AML-193 (cell line): ENCODE results near the gene P4HB.

Experiments
- DNase-seq, 2 experiments: peaks; one replicate each; lab custom pipeline; 2025; lab: John Stamatoyannopoulos, UW

P4HB gene

GRCh38 chr17:81898029-81898866, 37.9 kb upstream of the P4HB start:
- no peak for DNase-seq

- DNase-seq, result no peak
These were observed 35.1 kb upstream of the P4HB start for GRCh38 chr17:81895400-81895799.

- DNase-seq, result no peak
These were observed 30.9 kb upstream of the P4HB start for GRCh38 chr17:81891303-81891552.

GRCh38 chr17:81890447-81891302, 30.3 kb upstream of the P4HB start:
- no peak for DNase-seq

GRCh38 chr17:81889602-81890001, 29.3 kb upstream of the P4HB start:
- DNase-seq, result no peak

- no peak for DNase-seq
These were observed 28.8 kb upstream of the P4HB start for GRCh38 chr17:81888988-81889595.

GRCh38 chr17:81888105-81888987, 28.0 kb upstream of the P4HB start:
- DNase-seq, result no peak

- DNase-seq, result no peak
These were observed 25.7 kb upstream of the P4HB start for GRCh38 chr17:81885869-81886548.

GRCh38 chr17:81885454-81885853, 25.1 kb upstream of the P4HB start:
- no peak for DNase-seq

- DNase-seq, result no peak
These were observed 24.6 kb upstream of the P4HB start for GRCh38 chr17:81884968-81885367.

- no peak for DNase-seq
These were observed 24.2 kb upstream of the P4HB start for GRCh38 chr17:81884520-81884919.

- no peak for DNase-seq
These were observed 18.8 kb upstream of the P4HB start for GRCh38 chr17:81879121-81879520.

- no peak for DNase-seq
These were observed 18.0 kb upstream of the P4HB start for GRCh38 chr17:81878294-81878693.

GRCh38 chr17:81877569-81877968, 17.2 kb upstream of the P4HB start:
- DNase-seq, result no peak

- DNase-seq, result peak; percentile 82 to 87
These were observed 11.3 kb upstream of the P4HB start for GRCh38 chr17:81871387-81872230.

GRCh38 chr17:81870981-81871386, 10.6 kb upstream of the P4HB start, which contains the start of gene ARHGDIA:
Gene ARHGDIA, minus strand, starts transcription at chr17:81871337. Its CDS starts 1,407 bp downstream, at chr17:81869930.
- no peak for DNase-seq

GRCh38 chr17:81870131-81870980, 10.0 kb upstream of the P4HB start:
- no peak for DNase-seq

- no peak for DNase-seq
These were observed 9.1 kb upstream of the P4HB start for GRCh38 chr17:81869221-81870130.
